Naive thymus-derived CD4-positive, alpha-beta T cell (primary cell): ENCODE data around the gene RGS10. TPM values are rescaled to one million over a fixed set of nuclear protein-coding genes. Genes with fewer than 3 reads are reported as not detected.
A peak's percentile ranks its signal among the peaks of the same experiment; 100 is the strongest.

Experiments
- ATAC-seq: fragments of 150-1000 bp; cut with Tn5 transposase; 2 replicates; pipeline ENCODE4 v1.10.0; 2021; ENCODE audit warnings: mild to moderate bottlenecking, moderate library complexity
- CTCF ChIA-PET: fragments of 350-600 bp; sonication (Branson Sonifier 250); formaldehyde crosslinking; loops from one replicate; lab custom pipeline; 2021; ENCODE audit warnings: antibody characterized with exemption; lab: Charles Lee
- POLR2A ChIA-PET: fragments of 350-600 bp; sonication (Branson Sonifier 250); formaldehyde crosslinking; loops from one replicate; lab custom pipeline; 2021; ENCODE audit warnings: antibody characterized with exemption, inconsistent platforms; lab: Charles Lee
- DNase-seq, 9 donors: peaks; one replicate each; pipeline versions ENCODE4 v3.0.0 to v3.0.0-alpha.2; 2020 to 2022; ENCODE audit warnings: mixed read lengths in 1 of 9
- H3K27ac ChIP-seq: one replicate; pipeline ENCODE4 v1.7.0; 2013; ENCODE audit warnings: mild to moderate bottlenecking, low read depth, low read length, moderate library complexity
- H3K27me3 ChIP-seq, 2 donors: one replicate each; pipeline ENCODE4 v1.7.0; 2013; ENCODE audit warnings: low read length in 2 of 2, mild to moderate bottlenecking in 2 of 2, moderate library complexity in 2 of 2; ENCODE audit not compliant: control insufficient read depth in 2 of 2, insufficient read depth in 2 of 2
- H3K36me3 ChIP-seq, 3 experiments: 1 replicate in 2 of 3; 2 replicates in 1 of 3; pipeline ENCODE4 v1.7.0; 2013; ENCODE audit warnings: low read length in 3 of 3, mild to moderate bottlenecking in 3 of 3, moderate library complexity in 1 of 3; ENCODE audit not compliant: insufficient read depth in 3 of 3, control insufficient read depth in 2 of 3
- H3K4me1 ChIP-seq, 2 donors: one replicate each; pipeline ENCODE4 v1.7.0; 2013; ENCODE audit warnings: low read length in 2 of 2, mild to moderate bottlenecking in 2 of 2, moderate library complexity in 1 of 2; ENCODE audit not compliant: control insufficient read depth in 2 of 2, insufficient read depth in 2 of 2
- H3K4me3 ChIP-seq: 2 replicates; pipeline ENCODE4 v1.7.0; 2013; ENCODE audit warnings: mild to moderate bottlenecking, low read length
- H3K9me3 ChIP-seq, 3 experiments: 1 replicate in 2 of 3; 2 replicates in 1 of 3; pipeline ENCODE4 v1.7.0; 2013; ENCODE audit warnings: low read length in 3 of 3; ENCODE audit not compliant: control insufficient read depth in 2 of 3
- H3K27ac Mint-ChIP-seq, 9 donors: one replicate each; pipeline ENCODE4 v1.8.0; 2020 to 2022; ENCODE audit warnings: mixed read lengths in 9 of 9, mild to moderate bottlenecking in 8 of 9, moderate library complexity in 5 of 9, inconsistent platforms in 2 of 9
- H3K27me3 Mint-ChIP-seq, 5 donors: one replicate each; pipeline ENCODE4 v1.8.0; 2021 to 2022; ENCODE audit warnings: mixed read lengths in 5 of 5, mild to moderate bottlenecking in 1 of 5
- H3K36me3 Mint-ChIP-seq, 5 donors: one replicate each; pipeline ENCODE4 v1.8.0; 2020 to 2022; ENCODE audit warnings: mixed read lengths in 5 of 5, mild to moderate bottlenecking in 3 of 5, inconsistent platforms in 1 of 5
- H3K4me1 Mint-ChIP-seq, 7 donors: one replicate each; pipeline ENCODE4 v1.8.0; 2020 to 2022; ENCODE audit warnings: mixed read lengths in 7 of 7, mild to moderate bottlenecking in 3 of 7, inconsistent platforms in 1 of 7
- H3K4me3 Mint-ChIP-seq, 10 donors: one replicate each; pipeline ENCODE4 v1.8.0; 2020 to 2022; ENCODE audit warnings: mild to moderate bottlenecking in 10 of 10, mixed read lengths in 10 of 10, moderate library complexity in 6 of 10, inconsistent platforms in 2 of 10
- H3K9me3 Mint-ChIP-seq, 11 donors: one replicate each; pipeline ENCODE4 v1.8.0; 2020 to 2022; ENCODE audit warnings: mixed read lengths in 11 of 11, mild to moderate bottlenecking in 4 of 11, inconsistent platforms in 1 of 11, moderate library complexity in 1 of 11
- intact Hi-C, 2 donors: fragments of 100-400 bp; cut with micrococcal nuclease; formaldehyde crosslinking; loops; one replicate each; pipeline ENCODE4 v1.15.1; 2023
- polyA plus RNA-seq, 2 donors: library from polyadenylated mRNA; unstranded; fragments of 300-500 nt; fragmentation: Illumina TruSeq; gene quantifications; one replicate each; pipeline ENCODE4 v1.2.3, GENCODE V29; 2021
- total RNA-seq, 6 experiments: library from RNA in 5 of 6; stranded (reverse) in 5 of 6; gene quantifications; 1 replicate in 5 of 6; 2 replicates in 1 of 6; pipeline ENCODE4 v1.2.3 and lab custom pipeline; 2021 to 2026

Gene RGS10
- total and polyA plus RNA-seq, 7 experiments from 2014 or later: 89.5 to 462 (median 188) TPM

GRCh38 chr10:119455609-119456434 lies 86.7 kb downstream of the RGS10 start:
- H3K27me3 ChIP-seq: no peaks in the 10 kb centered on the region
- POLR2A ChIA-PET: no interaction called here
- Mint-ChIP-seq H3K9me3 (no peaks in the 10 kb centered on the region), H3K4me1 (peaks cover 0 to 7% (median 0%) of the 10 kb centered on the region in 7 donors), H3K36me3 (peaks cover 0 to 15% (median 4%) of the 10 kb centered on the region in 5 donors), H3K27me3 (no peaks in the 10 kb centered on the region), H3K27ac (peak overlapping the region in 5 of 9 donors; percentile 20 to 85 (median 63)), H3K4me3 (no peak overlapping the region)
- H3K36me3 ChIP-seq: peaks cover 0 to 48% (median 0%) of the 10 kb centered on the region in 3 experiments
- no peaks in the 10 kb centered on the region for H3K9me3 ChIP-seq
- H3K4me3 ChIP-seq: no peak overlapping the region
- H3K27ac ChIP-seq: no peak overlapping the region
- intact Hi-C loops: no loop called here
- no peak for ATAC-seq
- no peaks in the 10 kb centered on the region for H3K4me1 ChIP-seq
- CTCF ChIA-PET: no interaction called here
- no peak for DNase-seq

- H3K27me3 Mint-ChIP-seq: no peaks in the 10 kb centered on the region
- no peaks in the 10 kb centered on the region for H3K27me3 ChIP-seq
- H3K4me3 ChIP-seq: no peak overlapping the region
- H3K4me3 Mint-ChIP-seq: no peak overlapping the region
- no peak for DNase-seq
- H3K36me3 Mint-ChIP-seq: peaks cover 0 to 19% (median 7%) of the 10 kb centered on the region in 5 donors
- H3K36me3 ChIP-seq: peaks cover 0 to 54% (median 0%) of the 10 kb centered on the region in 3 experiments
- CTCF ChIA-PET: no interaction called here
- POLR2A ChIA-PET: no interaction called here
- no peak for ATAC-seq
- H3K27ac ChIP-seq: no peak overlapping the region
- H3K9me3 Mint-ChIP-seq: no peaks in the 10 kb centered on the region
- peak overlapping the region in 1 of 9 donors; percentile 38 for H3K27ac Mint-ChIP-seq
- intact Hi-C loops: no loop called here
- no peaks in the 10 kb centered on the region for H3K9me3 ChIP-seq
- peaks cover 0 to 4% (median 0%) of the 10 kb centered on the region in 7 donors for H3K4me1 Mint-ChIP-seq
- no peaks in the 10 kb centered on the region for H3K4me1 ChIP-seq
These were observed 87.5 kb downstream of the RGS10 start for GRCh38 chr10:119454990-119455389.

GRCh38 chr10:119454316-119454715 lies 88.2 kb downstream of the RGS10 start:
- no peaks in the 10 kb centered on the region for H3K27me3 ChIP-seq
- ATAC-seq (no peak), DNase-seq (no peak)
- intact Hi-C loops: no loop called here
- H3K4me3 ChIP-seq: no peak overlapping the region
- H3K27ac ChIP-seq: no peak overlapping the region
- no peaks in the 10 kb centered on the region for H3K9me3 ChIP-seq
- peak overlapping the region in 2 of 9 donors; percentile 76 to 77 for H3K27ac Mint-ChIP-seq
- peaks cover 0 to 21% (median 7%) of the 10 kb centered on the region in 5 donors for H3K36me3 Mint-ChIP-seq
- peaks cover 0 to 4% (median 0%) of the 10 kb centered on the region in 7 donors for H3K4me1 Mint-ChIP-seq
- no peaks in the 10 kb centered on the region for H3K4me1 ChIP-seq
- POLR2A ChIA-PET: no interaction called here
- H3K9me3 Mint-ChIP-seq: no peaks in the 10 kb centered on the region
- peaks cover 0 to 61% (median 0%) of the 10 kb centered on the region in 3 experiments for H3K36me3 ChIP-seq
- no peak overlapping the region for H3K4me3 Mint-ChIP-seq
- H3K27me3 Mint-ChIP-seq: no peaks in the 10 kb centered on the region
- CTCF ChIA-PET: interaction anchor here (0.6 kb wide), 1 partner anchor 45 kb away, joined by 3 read pairs; no protein-coding TSS in a partner anchor

DNA sequence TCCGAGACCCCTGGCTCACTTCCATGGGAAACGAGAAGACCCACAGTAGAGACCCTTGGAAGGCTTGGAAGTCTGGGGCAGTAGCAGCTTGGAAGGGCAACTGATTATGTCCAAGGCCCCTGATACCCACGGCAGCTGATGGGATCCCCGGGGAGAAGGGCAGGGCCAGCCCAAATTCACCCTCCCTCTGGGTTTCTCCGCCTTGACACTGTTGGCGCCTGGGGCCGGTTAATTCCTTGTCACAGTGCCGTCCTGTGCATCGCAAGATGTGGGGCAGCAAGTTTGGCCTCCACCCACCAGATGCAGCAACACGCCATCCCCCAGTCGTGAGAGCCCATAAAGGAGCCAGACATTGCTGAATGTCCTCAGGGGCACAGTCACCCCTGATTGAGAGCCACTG lies 89.2 kb downstream of the RGS10 start:
- ChIA-PET CTCF (interaction anchor here (0.6 kb wide), 1 partner anchor 89 kb away, joined by 3 read pairs; no protein-coding TSS in a partner anchor), POLR2A (no interaction called here)
- Mint-ChIP-seq H3K36me3 (peaks cover 0 to 21% (median 7%) of the 10 kb centered on the region in 5 donors), H3K9me3 (no peaks in the 10 kb centered on the region), H3K4me3 (no peak overlapping the region), H3K4me1 (peaks cover 0 to 4% (median 0%) of the 10 kb centered on the region in 7 donors), H3K27ac (no peak overlapping the region), H3K27me3 (no peaks in the 10 kb centered on the region)
- Histone ChIP-seq H3K4me3 (no peak overlapping the region), H3K36me3 (peaks cover 0 to 66% (median 0%) of the 10 kb centered on the region in 3 experiments), H3K9me3 (no peaks in the 10 kb centered on the region), H3K27me3 (no peaks in the 10 kb centered on the region), H3K4me1 (no peaks in the 10 kb centered on the region), H3K27ac (no peak overlapping the region)
- DNase-seq (no peak), ATAC-seq (no peak)
- intact Hi-C loops: no loop called here

GRCh38 chr10:119452396-119452795 lies 90.1 kb downstream of the RGS10 start:
- Histone ChIP-seq H3K27me3 (no peaks in the 10 kb centered on the region), H3K36me3 (peaks cover 0 to 75% (median 4%) of the 10 kb centered on the region in 3 experiments), H3K9me3 (no peaks in the 10 kb centered on the region), H3K4me1 (no peaks in the 10 kb centered on the region), H3K27ac (no peak overlapping the region), H3K4me3 (no peak overlapping the region)
- ChIA-PET POLR2A (no interaction called here), CTCF (no interaction called here)
- Mint-ChIP-seq H3K27ac (no peak overlapping the region), H3K4me1 (peaks cover 0 to 3% (median 0%) of the 10 kb centered on the region in 7 donors), H3K9me3 (no peaks in the 10 kb centered on the region), H3K36me3 (peaks cover 0 to 21% (median 10%) of the 10 kb centered on the region in 5 donors), H3K4me3 (no peak overlapping the region), H3K27me3 (no peaks in the 10 kb centered on the region)
- intact Hi-C loops: no loop called here
- ATAC-seq: no peak
- DNase-seq: no peak

GRCh38 chr10:119451300-119451896 lies 91.1 kb downstream of the RGS10 start:
- no peak overlapping the region for H3K27ac ChIP-seq
- H3K9me3 ChIP-seq: no peaks in the 10 kb centered on the region
- H3K4me3 ChIP-seq: no peak overlapping the region
- CTCF ChIA-PET: interaction anchor here (0.5 kb wide), 1 partner anchor 295 kb away, joined by 3 read pairs; no protein-coding TSS in a partner anchor
- Mint-ChIP-seq H3K27ac (no peak overlapping the region), H3K27me3 (no peaks in the 10 kb centered on the region), H3K36me3 (peaks cover 0 to 21% (median 12%) of the 10 kb centered on the region in 5 donors), H3K4me1 (peaks cover 0 to 6% (median 0%) of the 10 kb centered on the region in 7 donors), H3K9me3 (no peaks in the 10 kb centered on the region), H3K4me3 (no peak overlapping the region)
- no peaks in the 10 kb centered on the region for H3K27me3 ChIP-seq
- DNase-seq (no peak), ATAC-seq (no peak)
- POLR2A ChIA-PET: no interaction called here
- intact Hi-C loops: no loop called here
- H3K36me3 ChIP-seq: peaks cover 0 to 79% (median 5%) of the 10 kb centered on the region in 3 experiments
- no peaks in the 10 kb centered on the region for H3K4me1 ChIP-seq
